Body of pancreas (tissue), 4 donors: ENCODE data around the gene MIOX. TPM values are rescaled to one million over a fixed set of nuclear protein-coding genes. Genes with fewer than 3 reads are reported as not detected.

ENCODE experiments used
- ATAC-seq: fragments of 150-250 bp; one replicate; pipeline ENCODE4 v1.9.1; 2016
- DNase-seq, 4 donors: peaks; one replicate each; pipeline ENCODE4 v3.0.0-alpha.2; 2019
- H3K27ac ChIP-seq, 4 donors: fragments of 200-600 bp; sonication (generic); 1 replicate in 3 of 4; 2 replicates in 1 of 4; pipeline versions ENCODE4 v1.5.1 to v1.6.1; 2016 to 2019; ENCODE audit warnings: mild to moderate bottlenecking in 1 of 4, mixed read lengths in 1 of 4, moderate library complexity in 1 of 4
- H3K27me3 ChIP-seq, 2 donors: fragments of 200-600 bp; sonication (generic); one replicate each; pipeline ENCODE4 v1.6.0; 2016; ENCODE audit warnings: mild to moderate bottlenecking in 1 of 2
- H3K36me3 ChIP-seq, 2 donors: fragments of 200-600 bp; sonication (generic); replicated peaks in 1 of 2; 2 replicates each; pipeline ENCODE4 v1.5.1; 2016; ENCODE audit warnings: low read depth in 2 of 2; ENCODE audit not compliant: insufficient read depth in 1 of 2
- H3K4me1 ChIP-seq: fragments of 200-600 bp; sonication (generic); one replicate; pipeline ENCODE4 v1.6.0; 2016
- H3K4me3 ChIP-seq, 2 donors: fragments of 200-600 bp; sonication (generic); 1 replicate in 1 of 2; 2 replicates in 1 of 2; pipeline ENCODE4 v1.5.1; 2016 to 2019
- H3K9me3 ChIP-seq, 3 donors: fragments of 200-600 bp; sonication (generic); 1 replicate in 2 of 3; 2 replicates in 1 of 3; pipeline ENCODE4 v1.5.1; 2016
- CTCF ChIP-seq, 7 experiments: fragments of 450-650 bp in 4 of 7; fragments of 200-600 bp in 3 of 7; sonication (generic) in 3 of 7; IDR thresholded peaks; one replicate each; pipeline ENCODE4 v1.5.1; 2016 to 2019; ENCODE audit warnings: antibody characterized with exemption in 7 of 7
- POLR2A ChIP-seq, 3 donors: fragments of 450-650 bp; IDR thresholded peaks; one replicate each; pipeline ENCODE4 v1.6.1; 2016; ENCODE audit warnings: antibody characterized with exemption in 3 of 3, mild to moderate bottlenecking in 2 of 3
- WGBS, 2 donors: methylation state at CpG; one replicate each; pipeline ENCODE4 v1.1.5; 2017; 5-methylcytosine and 5-hydroxymethylcytosine counted together
- intact Hi-C: fragments of 100-400 bp; cut with DNase I; formaldehyde crosslinking; loops from one replicate; pipeline ENCODE4 v1.15.1; 2023
- total RNA-seq, 2 donors: library from RNA; depleted of rRNA; stranded (reverse); fragments of >200 nt; gene quantifications; one replicate each; pipeline ENCODE4 v1.1.0, GENCODE V29; 2016

MIOX gene
- total RNA-seq, 2 donors from 2014 or later: not detected

DNA sequence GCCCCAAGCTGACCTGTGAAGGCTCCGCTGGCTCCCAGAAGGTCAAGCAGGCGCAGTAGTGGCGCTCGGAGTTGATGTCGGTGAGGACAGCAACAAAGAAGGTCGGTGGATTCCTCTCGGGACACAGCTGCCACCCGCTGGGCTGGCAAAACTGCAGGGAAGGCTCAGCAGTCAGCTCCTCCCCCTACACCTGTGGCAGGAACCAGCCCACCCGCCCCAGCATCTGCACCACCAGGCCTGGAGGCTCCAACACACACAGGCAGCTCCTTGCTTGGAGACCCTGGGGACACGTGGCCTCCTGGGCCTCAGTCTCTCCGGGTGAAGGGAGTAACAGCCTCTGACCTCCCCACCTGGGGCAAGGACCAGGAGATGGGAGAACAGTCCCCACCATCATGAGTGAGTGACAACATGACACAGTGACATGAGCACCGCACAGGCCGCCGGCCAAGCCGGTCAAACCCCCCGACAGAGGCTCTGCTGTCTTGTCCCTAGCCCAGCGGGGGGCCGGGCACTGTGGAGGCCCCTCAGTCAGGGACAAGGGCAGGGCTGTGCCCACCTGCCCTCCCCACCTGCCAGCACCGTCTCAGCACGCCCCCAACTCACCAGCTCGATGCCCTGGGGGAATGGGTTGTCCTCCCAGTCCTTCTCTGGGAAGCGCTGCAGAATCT lies 18.8 kb upstream of the MIOX start:
- Histone ChIP-seq H3K4me1 (peaks cover 40% of the 10 kb centered on the region), H3K27ac (no peak overlapping the region), H3K36me3 (peaks cover 28 to 35% of the 10 kb centered on the region in 2 donors), H3K27me3 (no peaks in the 10 kb centered on the region), H3K9me3 (no peaks in the 10 kb centered on the region), H3K4me3 (no peak overlapping the region)
- ATAC-seq (no peak), DNase-seq (no peak)
- TF ChIP-seq POLR2A (IDR thresholded peaks at IDR 0.05): no peak
- no peak for TF ChIP-seq CTCF (IDR thresholded peaks at IDR 0.05)
- intact Hi-C loops: loop anchor here (5.0 kb wide), 1 partner anchor 34 kb away; no protein-coding TSS in a partner anchor
- WGBS, 2 donors: 86% methylated on average over 22 of the region's 22 CpGs; no CpG with 5 or more reads in 1 of the 2 donors

- H3K27ac ChIP-seq: no peak overlapping the region
- H3K4me3 ChIP-seq: no peak overlapping the region
- 80 to 100% methylated on average over 2 to 8 of the region's 8 CpGs for WGBS, 2 donors
- no peaks in the 10 kb centered on the region for H3K27me3 ChIP-seq
- peaks cover 21 to 29% of the 10 kb centered on the region in 2 donors for H3K36me3 ChIP-seq
- peaks cover 47% of the 10 kb centered on the region for H3K4me1 ChIP-seq
- no peaks in the 10 kb centered on the region for H3K9me3 ChIP-seq
- TF ChIP-seq POLR2A (IDR thresholded peaks at IDR 0.05) (no peak), CTCF (IDR thresholded peaks at IDR 0.05) (no peak)
- no peak for DNase-seq
- no peak for ATAC-seq
- intact Hi-C loops: loop anchor here (5.0 kb wide), 1 partner anchor 34 kb away; no protein-coding TSS in a partner anchor
These were observed 18.0 kb upstream of the MIOX start for GRCh38 chr22:50468626-50469025.

- intact Hi-C loops: loop anchor here (5.0 kb wide), 1 partner anchor 33 kb away; no protein-coding TSS in a partner anchor
- Histone ChIP-seq H3K27me3 (no peaks in the 10 kb centered on the region), H3K4me1 (peaks cover 50% of the 10 kb centered on the region), H3K36me3 (peaks cover 18 to 25% of the 10 kb centered on the region in 2 donors), H3K27ac (peak overlapping the region in 3 of 4 donors; percentile 9 to 46 (median 16)), H3K9me3 (no peaks in the 10 kb centered on the region), H3K4me3 (no peak overlapping the region)
- WGBS, 2 donors: 36 to 100% methylated on average over 3 to 25 of the region's 25 CpGs
- peak; percentile 6 for ATAC-seq
- DNase-seq: peak; percentile 47 to 80 (median 77)
- TF ChIP-seq CTCF (IDR thresholded peaks at IDR 0.05) (no peak), POLR2A (IDR thresholded peaks at IDR 0.05) (no peak)
These were observed 17.0 kb upstream of the MIOX start for GRCh38 chr22:50469377-50470305.

GRCh38 chr22:50470491-50470890 lies 16.2 kb upstream of the MIOX start:
- TF ChIP-seq POLR2A (IDR thresholded peaks at IDR 0.05) (no peak), CTCF (IDR thresholded peaks at IDR 0.05) (no peak)
- Histone ChIP-seq H3K27me3 (no peaks in the 10 kb centered on the region), H3K4me1 (peaks cover 54% of the 10 kb centered on the region), H3K4me3 (no peak overlapping the region), H3K9me3 (no peaks in the 10 kb centered on the region), H3K27ac (peak overlapping the region in 2 of 4 donors; percentile 9 to 46), H3K36me3 (peaks cover 16 to 19% of the 10 kb centered on the region in 2 donors)
- no peak for DNase-seq
- WGBS, 2 donors: 51% methylated on average over 6 of the region's 6 CpGs; no CpG with 5 or more reads in 1 of the 2 donors
- intact Hi-C loops: no loop called here
- no peak for ATAC-seq
